ENCODE results near the gene RBMS3.

RBMS3 gene

DNA sequence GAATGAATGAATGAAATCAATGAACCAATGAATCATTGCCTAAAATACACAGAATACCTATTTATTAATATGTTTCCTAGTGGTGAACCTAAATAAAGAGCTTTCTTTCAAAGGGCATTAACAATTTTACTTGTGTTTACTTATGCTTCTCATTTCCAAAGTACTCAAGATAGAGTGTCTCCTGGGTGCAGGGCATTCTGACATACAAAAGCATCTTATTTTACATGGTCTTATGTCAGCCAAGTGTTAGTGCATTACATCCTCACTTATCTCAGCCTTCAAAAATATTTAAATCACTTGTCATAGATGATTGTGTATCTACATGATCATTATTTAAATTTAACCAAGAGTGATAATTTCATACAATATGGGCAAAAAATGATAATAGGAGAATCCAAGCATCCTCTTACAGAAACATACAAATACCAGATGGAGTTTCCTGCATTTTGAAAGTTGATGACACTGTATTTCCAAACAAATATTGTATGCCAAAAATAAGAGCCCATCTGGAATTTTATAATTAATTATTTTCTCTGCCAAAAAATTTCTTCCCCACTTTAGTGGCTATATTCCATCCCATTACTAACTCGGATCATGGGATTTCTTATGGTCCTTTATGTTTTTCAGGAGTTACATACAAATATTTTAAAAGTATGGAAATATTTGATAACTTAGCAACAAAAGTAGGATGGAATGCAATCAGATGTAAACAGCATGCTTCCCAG lies 279.0 kb downstream of the RBMS3 start:
- in situ Hi-C loops (cut with MboI; ENCODE audit: low sequenced_read_pairs): no loop called here

- in situ Hi-C loops (cut with MboI; ENCODE audit: low sequenced_read_pairs): no loop called here
These were observed 280.8 kb downstream of the RBMS3 start for GRCh38 chr3:29561651-29562149.

GRCh38 chr3:29565236-29565635 lies 284.4 kb downstream of the RBMS3 start:
- in situ Hi-C loops (cut with MboI; ENCODE audit: low sequenced_read_pairs): no loop called here

- in situ Hi-C loops (cut with MboI; ENCODE audit: low sequenced_read_pairs): no loop called here
These were observed 286.6 kb downstream of the RBMS3 start for GRCh38 chr3:29567501-29567900.

- in situ Hi-C loops (cut with MboI; ENCODE audit: low sequenced_read_pairs): no loop called here
These were observed 287.5 kb downstream of the RBMS3 start for GRCh38 chr3:29568355-29568754.

- in situ Hi-C loops (cut with MboI; ENCODE audit: low sequenced_read_pairs): no loop called here
These were observed 295.3 kb downstream of the RBMS3 start for GRCh38 chr3:29576181-29576580.

GRCh38 chr3:29576675-29577074 lies 295.8 kb downstream of the RBMS3 start:
- in situ Hi-C loops (cut with MboI; ENCODE audit: low sequenced_read_pairs): no loop called here

GRCh38 chr3:29577250-29577649 lies 296.4 kb downstream of the RBMS3 start:
- in situ Hi-C loops (cut with MboI; ENCODE audit: low sequenced_read_pairs): no loop called here

GRCh38 chr3:29581311-29581710 lies 300.4 kb downstream of the RBMS3 start:
- in situ Hi-C loops (cut with MboI; ENCODE audit: low sequenced_read_pairs): no loop called here

DNA sequence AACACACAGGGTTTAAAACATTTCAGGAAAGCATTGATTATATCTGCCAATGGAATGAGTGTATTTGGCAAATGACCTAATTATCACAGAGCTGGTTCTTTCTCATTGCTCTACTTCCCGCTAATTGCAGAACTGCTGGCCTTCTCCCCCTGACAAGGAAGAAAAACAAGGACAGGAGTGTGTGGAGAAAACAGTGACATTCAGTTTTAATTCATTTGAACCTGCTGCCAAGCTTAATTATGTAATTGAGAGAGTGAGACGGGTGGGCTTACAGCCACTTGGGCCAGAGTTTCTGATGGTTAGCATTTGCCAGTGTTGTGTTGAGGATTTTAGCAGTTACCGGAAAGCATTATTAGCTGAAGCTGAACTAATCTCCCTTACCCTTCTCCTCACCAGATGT lies 301.4 kb downstream of the RBMS3 start:
- in situ Hi-C loops (cut with MboI; ENCODE audit: low sequenced_read_pairs): no loop called here

- in situ Hi-C loops (cut with MboI; ENCODE audit: low sequenced_read_pairs): no loop called here
These were observed 303.0 kb downstream of the RBMS3 start for GRCh38 chr3:29583861-29584260.

- in situ Hi-C loops (cut with MboI; ENCODE audit: low sequenced_read_pairs): no loop called here
These were observed 304.5 kb downstream of the RBMS3 start for GRCh38 chr3:29585368-29585767.

GRCh38 chr3:29587340-29587739 lies 306.5 kb downstream of the RBMS3 start:
- in situ Hi-C loops (cut with MboI; ENCODE audit: low sequenced_read_pairs): no loop called here

DNA sequence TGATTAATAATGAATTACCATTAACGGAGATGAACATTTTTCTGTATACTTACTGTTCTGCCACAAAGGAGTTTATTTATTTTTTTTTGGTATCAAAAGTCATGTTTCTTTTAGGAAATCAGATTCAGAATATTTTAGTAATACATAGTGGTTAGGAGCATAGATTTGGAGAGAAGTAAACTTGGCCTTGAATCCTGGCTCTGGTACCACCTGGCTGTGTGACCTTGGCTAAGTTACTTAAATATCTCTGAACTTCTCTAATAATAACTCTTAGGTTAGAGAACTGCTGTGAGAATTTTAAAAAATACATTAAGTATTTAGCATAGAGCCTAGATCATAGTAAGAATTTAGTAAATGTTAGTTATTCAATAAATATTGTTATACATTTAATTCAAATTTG lies 309.1 kb downstream of the RBMS3 start:
- in situ Hi-C loops (cut with MboI; ENCODE audit: low sequenced_read_pairs): no loop called here

- in situ Hi-C loops (cut with MboI; ENCODE audit: low sequenced_read_pairs): no loop called here
These were observed 309.6 kb downstream of the RBMS3 start for GRCh38 chr3:29590461-29590860.

- in situ Hi-C loops (cut with MboI; ENCODE audit: low sequenced_read_pairs): no loop called here
These were observed 310.7 kb downstream of the RBMS3 start for GRCh38 chr3:29591579-29591978.

- in situ Hi-C loops (cut with MboI; ENCODE audit: low sequenced_read_pairs): no loop called here
These were observed 312.9 kb downstream of the RBMS3 start for GRCh38 chr3:29593802-29594201.

DNA sequence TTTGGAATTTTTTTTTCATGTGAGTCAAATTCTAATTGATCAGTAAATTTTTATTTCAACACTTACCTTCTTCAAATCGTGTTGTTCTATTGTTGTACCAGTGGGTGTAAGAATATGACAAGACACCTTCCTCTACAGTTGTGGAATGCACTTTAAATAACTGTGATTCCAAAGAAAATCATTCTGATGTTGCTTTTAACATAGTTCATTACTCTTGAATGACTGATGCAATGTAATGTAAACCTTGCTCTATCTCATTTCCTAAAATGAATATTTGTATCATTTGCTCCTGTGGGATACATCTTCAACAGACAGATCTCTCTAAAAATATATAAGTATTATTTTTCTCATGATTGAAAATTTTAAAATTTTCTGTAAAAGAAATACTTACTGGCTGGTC lies 313.4 kb downstream of the RBMS3 start:
- in situ Hi-C loops (cut with MboI; ENCODE audit: low sequenced_read_pairs): no loop called here

DNA sequence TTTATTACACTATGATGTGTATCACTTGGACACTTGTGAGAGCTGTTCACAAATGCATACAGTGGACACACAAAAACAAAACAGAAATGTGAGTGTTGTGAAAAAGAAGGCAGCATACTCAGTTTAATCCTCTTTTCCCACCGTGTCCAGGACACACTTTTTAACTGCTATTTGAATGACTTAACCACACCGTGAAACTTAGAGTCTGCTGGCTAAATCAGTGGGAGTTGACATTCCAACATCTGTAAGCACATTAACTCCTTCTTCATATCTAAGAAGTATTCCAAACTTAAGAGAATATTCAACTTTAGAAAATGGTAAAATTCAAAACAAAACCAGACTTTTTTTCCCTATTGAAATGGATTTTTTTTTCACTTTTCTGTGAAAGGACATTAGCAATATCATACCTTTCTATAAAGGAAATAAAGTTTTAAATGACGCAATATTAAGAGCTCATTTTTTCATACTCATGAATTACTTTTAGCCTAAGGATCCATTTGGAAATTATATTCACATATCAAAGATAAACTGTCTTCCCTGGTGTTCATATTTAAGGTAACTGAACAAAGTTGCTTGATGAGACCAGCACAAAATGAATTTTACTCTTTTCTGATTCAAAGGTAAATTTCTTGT lies 316.6 kb downstream of the RBMS3 start:
- in situ Hi-C loops (cut with MboI; ENCODE audit: low sequenced_read_pairs): no loop called here

GRCh38 chr3:29601861-29602585 lies 321.2 kb downstream of the RBMS3 start:
- in situ Hi-C loops (cut with MboI; ENCODE audit: low sequenced_read_pairs): no loop called here

- in situ Hi-C loops (cut with MboI; ENCODE audit: low sequenced_read_pairs): no loop called here
These were observed 325.0 kb downstream of the RBMS3 start for GRCh38 chr3:29605845-29606244.

GRCh38 chr3:29606416-29606815 lies 325.5 kb downstream of the RBMS3 start:
- in situ Hi-C loops (cut with MboI; ENCODE audit: low sequenced_read_pairs): no loop called here
